Neural cell (in vitro differentiated cells): ENCODE data around the gene UGT1A6. TPM values are rescaled to one million over a fixed set of nuclear protein-coding genes. Genes with fewer than 3 reads are reported as not detected.

ENCODE experiments used
- H2AFZ ChIP-seq: fragments of 200-600, 300-800 bp; sonication (generic), shearing (Covaris generic); 2 replicates; pipeline ENCODE4 v1.6.0; 2014; ENCODE audit warnings: low read depth, mild to moderate bottlenecking, antibody characterized with exemption, low read length, moderate library complexity
- H3F3A ChIP-seq: fragments of 200-600 bp; shearing (Covaris generic); 2 replicates; pipeline ENCODE4 v1.6.1; 2016; ENCODE audit warnings: mild to moderate bottlenecking, moderate library complexity, mixed read lengths, antibody characterized with exemption, low read length; ENCODE audit not compliant: insufficient read depth, poor library complexity, severe bottlenecking
- H3K27ac ChIP-seq: fragments of 200-600, 300-800 bp; sonication (generic), shearing (Covaris generic); 2 replicates; pipeline ENCODE4 v1.5.1; 2014; ENCODE audit warnings: mild to moderate bottlenecking, low read length, moderate library complexity
- H3K27me3 ChIP-seq: fragments of 300-800, 200-600 bp; sonication (generic), shearing (Covaris generic); 2 replicates; pipeline ENCODE4 v1.6.0; 2014; ENCODE audit warnings: mild to moderate bottlenecking, low read depth, low read length, moderate library complexity; ENCODE audit not compliant: insufficient read depth
- H3K36me3 ChIP-seq: fragments of 300-800, 200-600 bp; sonication (generic), shearing (Covaris generic); 2 replicates; pipeline ENCODE4 v1.5.1; 2014; ENCODE audit warnings: mild to moderate bottlenecking, antibody characterized with exemption, low read length, moderate library complexity; ENCODE audit not compliant: insufficient read depth
- H3K4me2 ChIP-seq: fragments of 300-800, 200-600 bp; sonication (generic), shearing (Covaris generic); 2 replicates; pipeline ENCODE4 v1.6.0; 2014; ENCODE audit warnings: mild to moderate bottlenecking, low read length
- H3K4me3 ChIP-seq: fragments of 300-800, 200-600 bp; sonication (generic), shearing (Covaris generic); 2 replicates; pipeline ENCODE4 v1.5.1; 2014; ENCODE audit warnings: mild to moderate bottlenecking, low read length, moderate library complexity
- H3K79me2 ChIP-seq: fragments of 200-600 bp; shearing (Covaris generic); replicated peaks from 2 replicates; pipeline ENCODE4 v1.6.0; 2014; ENCODE audit warnings: mild to moderate bottlenecking, low read length, moderate library complexity; ENCODE audit not compliant: insufficient read depth
- H3K9ac ChIP-seq: fragments of 300-800, 200-600 bp; sonication (generic), shearing (Covaris generic); 2 replicates; pipeline ENCODE4 v1.6.1; 2016; ENCODE audit warnings: mild to moderate bottlenecking, low read length, mixed read lengths
- H3K9me2 ChIP-seq: fragments of 200-600 bp; shearing (Covaris generic); 2 replicates; pipeline ENCODE4 v1.6.1; 2016; ENCODE audit warnings: mild to moderate bottlenecking, low read length, mixed read lengths; ENCODE audit not compliant: insufficient read depth
- H3K9me3 ChIP-seq: fragments of 200-600, 300-800 bp; sonication (generic), shearing (Covaris generic); 2 replicates; pipeline ENCODE4 v1.6.1; 2016; ENCODE audit warnings: mild to moderate bottlenecking, mixed run types, low read length, moderate library complexity, mixed read lengths
- H4K20me1 ChIP-seq: fragments of 200-600 bp; shearing (Covaris generic); 2 replicates; pipeline ENCODE4 v1.6.1; 2016; ENCODE audit warnings: mild to moderate bottlenecking, mixed run types; ENCODE audit not compliant: insufficient read depth
- CTCF ChIP-seq: fragments of 450-650 bp; IDR thresholded peaks from 2 replicates; pipeline ENCODE4 v1.5.1; 2014; ENCODE audit warnings: antibody characterized with exemption, mild to moderate bottlenecking, moderate library complexity; ENCODE audit not compliant: poor library complexity, severe bottlenecking
- EP300 ChIP-seq: fragments of 450-650 bp; conservative IDR thresholded peaks from 2 replicates; pipeline ENCODE4 v1.6.1; 2014; ENCODE audit warnings: antibody characterized with exemption, mild to moderate bottlenecking, moderate library complexity; ENCODE audit not compliant: poor library complexity, severe bottlenecking
- EZH2 ChIP-seq: fragments of 200-600, 300-800 bp; shearing (Covaris generic), sonication (generic); IDR thresholded peaks from 2 replicates; pipeline ENCODE4 v1.6.1; 2014; ENCODE audit warnings: antibody characterized with exemption, low read length, borderline replicate concordance, mild to moderate bottlenecking; ENCODE audit not compliant: insufficient read depth, poor library complexity, severe bottlenecking
- MXI1 ChIP-seq: fragments of 450-650 bp; conservative IDR thresholded peaks from 2 replicates; pipeline ENCODE4 v1.6.1; 2014; ENCODE audit warnings: antibody characterized with exemption, mild to moderate bottlenecking; ENCODE audit not compliant: poor library complexity, severe bottlenecking
- POLR2AphosphoS5 ChIP-seq: IDR thresholded peaks from 2 replicates; pipeline ENCODE4 v1.6.1; 2012
- RAD21 ChIP-seq: fragments of 450-650 bp; conservative IDR thresholded peaks from 2 replicates; pipeline ENCODE4 v1.6.1; 2014; ENCODE audit warnings: antibody characterized with exemption, mild to moderate bottlenecking, moderate library complexity
- SMC3 ChIP-seq: fragments of 450-650 bp; conservative IDR thresholded peaks from 2 replicates; pipeline ENCODE4 v1.6.1; 2014; ENCODE audit warnings: antibody characterized with exemption, mild to moderate bottlenecking, moderate library complexity; ENCODE audit not compliant: poor library complexity
- TAF1 ChIP-seq: IDR thresholded peaks from 2 replicates; pipeline ENCODE4 v1.6.1; 2012; ENCODE audit warnings: low read depth
- polyA plus RNA-seq: library from polyadenylated mRNA; depleted of rRNA; stranded (reverse); fragments of >200 nt; gene quantifications from 2 replicates; pipeline ENCODE4 v1.2.3, GENCODE V29; 2014
- TF ChIP-seq, protein P1 (sequence below): IDR thresholded peaks from 2 replicates; pipeline ENCODE4 v1.6.1; 2012; ENCODE audit warnings: borderline replicate concordance

The UGT1A6 gene
- polyA plus RNA-seq, 1 donor from 2014 or later = not detected

- no peaks in the 10 kb centered on the region for H3K27me3 ChIP-seq
- no peak overlapping the region for H2AFZ ChIP-seq
- TF ChIP-seq MXI1 = no peak
- no peak for TF ChIP-seq EP300
- no peak for TF ChIP-seq CTCF
- TF ChIP-seq EZH2 = no peak
- TF ChIP-seq RAD21 = no peak
- TF ChIP-seq POLR2AphosphoS5 = no peak
- no peak for TF ChIP-seq SMC3
- TF ChIP-seq TAF1 = no peak
- no peak overlapping the region for H3K4me2 ChIP-seq
- no peak overlapping the region for H3K27ac ChIP-seq
- H3K79me2 ChIP-seq = no peaks in the 10 kb centered on the region
- no peak overlapping the region for H3K9ac ChIP-seq
- H3K9me3 ChIP-seq = no peaks in the 10 kb centered on the region
- no peaks in the 10 kb centered on the region for H3F3A ChIP-seq
- H4K20me1 ChIP-seq = no peaks in the 10 kb centered on the region
- no peak overlapping the region for H3K4me3 ChIP-seq
- H3K36me3 ChIP-seq = no peaks in the 10 kb centered on the region
- H3K9me2 ChIP-seq = no peaks in the 10 kb centered on the region
Measured at GRCh38 chr2:233702238-233702637, 9.5 kb downstream of the UGT1A6 start.

DNA sequence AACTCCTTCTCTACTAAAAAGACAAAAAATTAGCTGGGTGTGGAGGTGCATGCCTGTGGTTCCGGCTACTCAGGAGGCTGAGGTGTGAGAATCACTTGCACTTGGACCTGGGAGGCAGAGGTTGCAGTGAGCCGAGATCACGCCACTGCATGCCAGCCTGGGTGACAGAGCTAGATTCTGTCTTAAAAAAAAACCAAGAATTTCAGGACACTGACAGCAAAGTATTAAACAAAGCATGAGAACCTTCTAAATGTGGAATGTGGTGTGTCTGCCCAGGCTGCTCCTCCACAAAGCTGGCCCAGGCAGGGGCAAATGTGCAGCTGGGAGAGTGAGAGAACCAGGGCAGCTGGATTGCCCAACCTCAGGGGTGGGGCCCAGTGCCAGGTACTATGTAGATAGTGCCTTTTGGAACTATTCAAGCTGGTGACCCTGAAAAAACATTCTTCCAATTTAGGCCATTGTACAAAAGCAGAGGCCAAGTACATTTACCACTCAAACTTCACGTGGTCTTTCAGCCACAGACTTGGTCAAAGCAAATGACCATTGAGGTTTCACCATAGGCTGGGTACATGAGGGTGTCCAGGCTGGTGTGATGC, 13.3 kb downstream of the UGT1A6 start:
- no peak overlapping the region for H3K4me3 ChIP-seq
- no peaks in the 10 kb centered on the region for H3F3A ChIP-seq
- H3K27me3 ChIP-seq = no peaks in the 10 kb centered on the region
- no peaks in the 10 kb centered on the region for H3K9me2 ChIP-seq
- no peaks in the 10 kb centered on the region for H3K36me3 ChIP-seq
- TF ChIP-seq, protein P1, sequence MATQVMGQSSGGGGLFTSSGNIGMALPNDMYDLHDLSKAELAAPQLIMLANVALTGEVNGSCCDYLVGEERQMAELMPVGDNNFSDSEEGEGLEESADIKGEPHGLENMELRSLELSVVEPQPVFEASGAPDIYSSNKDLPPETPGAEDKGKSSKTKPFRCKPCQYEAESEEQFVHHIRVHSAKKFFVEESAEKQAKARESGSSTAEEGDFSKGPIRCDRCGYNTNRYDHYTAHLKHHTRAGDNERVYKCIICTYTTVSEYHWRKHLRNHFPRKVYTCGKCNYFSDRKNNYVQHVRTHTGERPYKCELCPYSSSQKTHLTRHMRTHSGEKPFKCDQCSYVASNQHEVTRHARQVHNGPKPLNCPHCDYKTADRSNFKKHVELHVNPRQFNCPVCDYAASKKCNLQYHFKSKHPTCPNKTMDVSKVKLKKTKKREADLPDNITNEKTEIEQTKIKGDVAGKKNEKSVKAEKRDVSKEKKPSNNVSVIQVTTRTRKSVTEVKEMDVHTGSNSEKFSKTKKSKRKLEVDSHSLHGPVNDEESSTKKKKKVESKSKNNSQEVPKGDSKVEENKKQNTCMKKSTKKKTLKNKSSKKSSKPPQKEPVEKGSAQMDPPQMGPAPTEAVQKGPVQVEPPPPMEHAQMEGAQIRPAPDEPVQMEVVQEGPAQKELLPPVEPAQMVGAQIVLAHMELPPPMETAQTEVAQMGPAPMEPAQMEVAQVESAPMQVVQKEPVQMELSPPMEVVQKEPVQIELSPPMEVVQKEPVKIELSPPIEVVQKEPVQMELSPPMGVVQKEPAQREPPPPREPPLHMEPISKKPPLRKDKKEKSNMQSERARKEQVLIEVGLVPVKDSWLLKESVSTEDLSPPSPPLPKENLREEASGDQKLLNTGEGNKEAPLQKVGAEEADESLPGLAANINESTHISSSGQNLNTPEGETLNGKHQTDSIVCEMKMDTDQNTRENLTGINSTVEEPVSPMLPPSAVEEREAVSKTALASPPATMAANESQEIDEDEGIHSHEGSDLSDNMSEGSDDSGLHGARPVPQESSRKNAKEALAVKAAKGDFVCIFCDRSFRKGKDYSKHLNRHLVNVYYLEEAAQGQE = no peak
- TF ChIP-seq TAF1 (no peak), EZH2 (no peak), RAD21 (no peak), SMC3 (no peak)
- H2AFZ ChIP-seq = no peak overlapping the region
- no peak overlapping the region for H3K4me2 ChIP-seq
- H4K20me1 ChIP-seq = no peaks in the 10 kb centered on the region
- H3K27ac ChIP-seq = no peak overlapping the region
- H3K9me3 ChIP-seq = no peaks in the 10 kb centered on the region
- H3K79me2 ChIP-seq = no peaks in the 10 kb centered on the region
- no peak overlapping the region for H3K9ac ChIP-seq
